Stimulated activated CD4-positive, alpha-beta T cell treated with anti-CD3 and anti-CD28 coated beads, Interleukin-2, amount 100 ng/mL, for 48 hours (primary cell): ENCODE measurements around the gene PRODH2.
"Not testable (repeated sequence)": the region's sequence is repeated elsewhere in the genome, so short reads cannot be mapped to it uniquely, and the experiment has no call there.

ENCODE experiments used
- DNase-seq, 2 donors: peaks; one replicate each; pipeline ENCODE4 v3.0.0-alpha.2; 2020

The PRODH2 gene

DNA sequence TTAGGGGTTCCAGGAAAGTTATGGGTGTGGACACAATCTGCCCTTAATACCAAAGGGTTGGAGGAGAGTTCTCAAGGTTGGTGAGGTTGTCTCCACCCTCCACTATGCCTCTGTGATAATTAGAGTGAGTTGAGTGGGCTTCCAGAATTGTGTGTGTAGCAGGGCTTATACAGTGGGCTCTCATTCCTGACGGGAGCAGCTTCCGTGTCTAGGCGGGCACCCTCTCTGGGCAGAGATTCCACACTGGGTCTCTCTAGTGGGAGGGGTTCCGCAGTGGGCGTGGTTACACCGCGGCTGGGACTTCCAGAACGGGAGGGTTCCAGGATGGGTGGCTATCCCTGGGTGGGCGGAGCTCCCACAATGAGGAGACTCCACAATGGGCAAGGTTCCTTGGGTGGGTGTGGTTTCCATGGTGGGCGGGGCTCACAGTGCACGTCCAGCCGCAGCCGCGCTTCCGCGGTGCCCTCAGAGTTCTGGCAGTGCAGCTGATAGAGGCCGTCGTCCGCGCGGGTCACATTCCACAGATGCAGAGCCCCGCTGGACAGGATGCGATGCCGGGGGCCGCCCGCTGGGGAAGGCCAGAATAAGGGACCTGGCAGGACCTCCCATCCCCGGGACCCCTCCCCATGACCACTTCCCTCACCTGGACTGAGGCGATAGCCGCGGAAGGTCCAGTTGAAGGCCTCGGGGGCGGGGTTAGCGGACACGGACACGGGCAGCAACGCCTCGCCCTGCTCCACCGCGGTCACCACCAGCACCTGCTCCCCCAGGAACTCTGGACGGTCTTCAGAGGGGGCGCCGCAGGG lies 31.2 kb upstream of the PRODH2 start:
- DNase-seq: no peak

DNA sequence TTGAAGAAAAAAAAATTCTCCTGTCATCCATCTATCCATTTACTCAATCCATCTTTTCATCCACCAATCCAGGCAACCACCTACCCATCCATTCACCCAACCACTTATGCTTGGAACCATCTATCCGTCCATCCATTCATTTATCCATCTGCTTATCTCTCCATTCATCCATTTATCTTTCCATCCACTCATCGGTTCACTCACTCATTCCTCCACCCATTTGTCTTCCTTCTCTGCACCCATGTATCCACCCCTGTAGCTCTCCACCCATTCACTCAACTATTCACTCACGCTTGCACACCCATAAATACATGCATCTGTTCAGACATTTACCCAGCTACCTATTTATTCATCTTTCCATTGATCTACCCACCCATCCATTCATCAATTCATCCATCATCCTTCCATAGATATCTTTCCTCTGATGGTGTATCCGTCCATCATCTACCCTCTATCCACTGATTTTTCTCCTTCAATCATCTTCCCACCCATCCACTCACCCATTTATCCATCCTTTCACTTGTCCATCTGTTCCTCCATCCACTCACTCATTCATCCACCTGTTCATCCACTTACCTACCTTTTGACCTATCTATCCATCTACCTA lies 30.1 kb upstream of the PRODH2 start:
- DNase-seq: no peak

DNA sequence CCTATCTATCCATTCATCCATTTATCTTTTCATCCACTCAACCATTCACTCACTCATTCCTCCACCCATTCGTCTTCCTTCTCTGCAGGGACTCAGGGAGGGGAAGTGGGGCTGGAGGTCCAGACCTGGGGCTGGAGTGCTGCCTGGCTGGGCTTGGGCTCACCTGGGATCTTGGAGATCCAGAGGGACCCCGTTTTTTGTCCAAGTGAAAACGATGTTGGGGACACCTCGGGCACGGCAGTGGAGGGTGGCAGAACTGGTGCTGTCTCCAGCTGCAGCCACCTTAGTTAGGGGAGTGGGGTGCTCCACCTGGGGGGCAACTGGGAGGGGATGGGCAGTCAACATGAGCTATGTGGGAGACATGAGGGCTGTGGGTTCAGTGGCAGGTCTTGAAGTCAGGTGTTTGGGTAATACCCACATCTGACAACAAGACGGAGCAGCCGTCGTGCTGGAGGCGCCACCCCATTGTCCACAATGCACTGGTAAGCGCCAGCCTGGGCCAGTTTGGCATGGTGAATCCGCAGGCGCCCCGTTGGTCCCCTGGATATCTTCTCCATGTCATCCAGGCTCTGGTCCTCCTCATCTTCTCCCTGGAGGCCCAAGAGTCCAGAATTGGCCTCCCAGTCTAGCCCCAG lies 29.4 kb upstream of the PRODH2 start:
- DNase-seq: no peak

DNA sequence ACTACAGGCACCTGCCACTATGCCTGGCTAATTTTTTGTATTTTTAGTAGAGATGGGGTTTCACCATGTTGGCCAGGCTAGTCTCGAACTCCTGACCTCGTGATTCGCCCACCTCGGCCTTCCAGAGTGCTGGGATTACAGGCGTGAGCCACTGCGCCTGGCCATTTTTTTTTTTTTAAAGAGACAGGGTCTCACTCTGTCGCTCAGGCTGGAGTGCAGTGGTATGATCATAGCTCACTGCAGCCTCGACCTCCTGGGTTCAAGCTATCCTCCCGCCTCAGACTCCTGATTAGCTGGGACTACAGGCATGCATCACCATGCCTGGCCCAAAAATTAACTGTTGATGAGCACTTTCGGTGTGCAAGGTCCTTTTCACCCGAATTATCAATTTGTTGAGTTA lies 23.5 kb upstream of the PRODH2 start:
- DNase-seq: not testable (repeated sequence)

DNA sequence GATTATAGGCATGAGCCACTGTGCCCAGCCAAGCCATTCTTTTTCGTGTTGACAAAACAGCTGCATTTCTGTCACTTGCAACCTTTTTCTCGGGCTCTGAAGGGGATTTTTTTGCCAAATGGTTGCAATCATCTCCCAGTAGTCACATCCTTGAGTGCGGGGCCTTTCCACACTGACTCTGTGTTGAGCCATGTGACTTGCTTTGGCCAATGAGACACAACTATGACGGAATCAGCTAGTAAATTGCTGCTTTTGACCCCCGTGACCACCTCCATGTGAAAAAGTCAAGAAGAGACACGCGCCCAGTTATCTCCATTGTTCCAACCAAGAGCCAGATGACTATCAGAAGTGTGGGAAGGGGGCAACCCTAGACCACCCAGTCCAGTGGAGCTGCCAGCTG lies 21.3 kb upstream of the PRODH2 start:
- no peak for DNase-seq

DNA sequence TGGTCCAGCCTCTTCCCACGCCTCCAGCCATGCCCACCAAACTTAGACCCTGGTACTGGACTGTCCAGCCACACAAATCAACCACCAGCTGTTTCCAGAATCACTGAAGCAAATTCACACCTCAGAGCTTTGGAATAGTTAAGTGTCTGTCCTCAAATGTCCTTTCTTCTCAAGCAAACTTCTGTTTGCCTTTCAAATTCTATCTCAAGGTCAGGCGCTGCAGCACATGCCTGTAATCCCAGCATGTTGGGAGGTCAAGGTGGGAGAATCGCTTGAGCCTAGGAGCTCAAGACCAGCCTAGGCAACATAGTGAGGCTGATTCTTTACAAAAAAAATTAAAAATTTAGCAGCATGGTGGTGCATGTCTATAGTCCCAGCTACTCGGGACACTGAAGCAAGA lies 19.4 kb upstream of the PRODH2 start:
- DNase-seq: no peak

DNA sequence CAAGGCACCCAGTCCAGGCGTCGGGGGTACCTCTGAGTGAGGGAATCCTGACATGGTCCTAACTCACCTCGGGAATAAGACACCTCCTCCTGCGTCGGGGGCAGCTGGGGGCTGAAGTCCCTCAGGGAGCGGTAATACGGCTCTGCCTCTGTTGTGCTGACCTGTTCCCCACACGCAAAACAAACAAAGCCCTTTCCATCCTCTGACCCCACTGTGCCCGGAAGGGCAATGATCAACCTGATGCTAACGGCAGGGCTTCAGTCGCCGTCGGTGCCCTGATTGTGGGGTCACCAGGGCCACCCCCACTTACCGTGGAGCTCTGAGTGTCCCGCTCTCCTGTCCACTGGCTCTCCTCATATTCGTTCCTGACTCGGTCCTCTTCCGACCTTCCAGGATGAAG lies 18.3 kb upstream of the PRODH2 start:
- no peak for DNase-seq

DNA sequence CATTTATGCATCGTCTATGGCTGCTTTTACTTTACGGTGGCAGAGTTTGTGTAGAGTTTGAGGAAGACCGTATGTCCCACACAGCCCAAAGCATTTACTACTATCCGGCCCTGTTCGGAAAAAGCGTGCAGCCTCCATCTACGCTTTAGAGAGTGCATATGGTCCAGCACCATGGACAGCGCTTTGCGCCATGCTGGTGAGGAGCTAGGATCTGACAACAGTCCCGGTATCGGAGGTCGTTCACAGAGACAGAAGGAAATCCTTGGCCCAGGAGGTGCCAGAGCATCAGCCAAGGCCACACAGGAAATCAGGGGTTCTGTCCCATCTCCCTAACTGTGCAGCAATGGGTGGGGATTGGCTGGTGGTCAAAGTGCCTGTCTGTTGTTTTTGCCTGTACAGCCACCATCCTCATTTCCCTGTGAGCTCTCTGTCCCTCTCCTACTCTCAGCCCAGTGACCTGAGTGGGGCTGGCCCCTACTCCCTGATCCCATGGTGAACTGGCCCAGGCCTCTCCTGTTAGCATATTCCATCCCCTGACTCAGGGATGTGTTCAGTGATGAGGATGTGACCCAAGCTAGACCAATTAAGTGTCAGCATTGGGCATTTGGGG lies 16.2 kb upstream of the PRODH2 start:
- DNase-seq: peak; percentile 45 to 56

DNA sequence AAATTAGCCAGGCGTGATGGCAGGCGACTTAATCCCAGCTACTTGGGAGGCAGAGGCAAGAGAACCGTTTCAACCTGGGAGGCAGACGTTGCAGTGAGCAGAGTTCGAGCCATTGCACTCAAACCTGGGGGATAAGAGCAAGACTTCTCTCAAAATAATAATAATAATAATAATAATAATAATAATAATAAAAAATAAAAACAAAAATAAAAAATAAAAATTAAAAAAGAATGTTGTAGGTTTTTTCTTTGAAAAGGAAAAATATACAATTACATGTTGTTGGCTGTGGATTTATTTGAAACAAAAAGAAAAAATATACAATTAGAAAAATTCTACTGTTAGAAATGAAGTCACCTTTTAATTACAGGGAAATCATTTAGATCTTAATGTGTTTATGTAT lies 11.5 kb upstream of the PRODH2 start:
- DNase-seq: no peak

DNA sequence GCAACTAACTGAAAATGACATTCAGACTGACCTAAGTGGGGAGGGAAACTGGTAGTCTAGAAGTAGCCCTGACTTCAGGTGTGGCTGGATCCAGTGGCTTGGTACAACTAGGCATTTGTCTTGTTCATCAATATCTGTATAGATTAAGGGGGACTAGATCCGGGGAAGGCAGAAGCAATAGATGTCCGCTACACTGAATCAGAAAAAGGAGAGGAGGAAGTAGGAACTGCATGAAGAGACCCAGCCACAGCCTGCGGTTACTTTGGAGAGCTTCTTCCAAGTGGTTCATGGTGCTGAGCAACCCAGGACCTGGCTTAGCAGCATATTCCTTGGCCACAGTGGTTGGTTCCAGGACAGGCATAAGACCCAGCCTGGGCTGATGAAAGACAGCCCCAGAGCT lies 9.9 kb upstream of the PRODH2 start:
- no peak for DNase-seq

DNA sequence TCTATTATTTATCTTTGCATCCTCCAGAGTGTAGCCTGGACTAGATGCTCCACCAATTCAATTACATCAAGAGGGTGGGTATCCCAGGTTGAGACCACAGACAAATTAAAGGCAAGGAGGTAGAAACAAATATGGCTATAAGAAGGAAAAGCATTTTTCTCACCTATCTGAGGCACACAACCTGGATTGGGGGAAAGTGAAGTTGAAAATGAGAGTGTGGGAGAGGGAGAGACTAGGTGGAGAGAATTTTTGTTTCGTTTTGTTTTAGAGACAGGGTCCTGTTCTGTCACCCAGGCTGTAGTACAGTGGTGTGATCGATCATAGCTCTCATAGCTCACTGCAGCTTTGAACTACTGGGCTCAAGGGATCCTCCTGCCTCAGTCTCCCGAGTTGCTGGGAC lies 5.8 kb upstream of the PRODH2 start:
- no peak for DNase-seq

DNA sequence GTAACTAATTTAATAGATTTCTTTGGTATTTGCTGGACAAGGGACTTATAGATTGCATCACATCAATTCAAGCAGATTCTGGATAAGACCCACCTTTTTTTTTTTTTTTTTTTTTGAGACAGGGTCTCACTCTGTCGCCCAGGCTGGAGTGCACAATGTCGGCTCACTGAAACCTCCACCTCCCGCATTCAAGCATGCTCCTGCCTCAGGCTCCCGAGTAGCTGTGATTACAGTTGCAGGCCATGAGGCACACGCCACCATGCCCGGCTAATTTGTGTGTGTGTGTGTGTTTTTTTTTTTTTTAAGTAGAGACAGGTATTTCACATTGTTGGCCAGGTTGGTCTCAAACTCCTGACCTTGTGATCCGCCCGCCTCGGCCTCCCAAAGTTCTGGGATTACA lies 4.2 kb upstream of the PRODH2 start:
- DNase-seq: no peak

DNA sequence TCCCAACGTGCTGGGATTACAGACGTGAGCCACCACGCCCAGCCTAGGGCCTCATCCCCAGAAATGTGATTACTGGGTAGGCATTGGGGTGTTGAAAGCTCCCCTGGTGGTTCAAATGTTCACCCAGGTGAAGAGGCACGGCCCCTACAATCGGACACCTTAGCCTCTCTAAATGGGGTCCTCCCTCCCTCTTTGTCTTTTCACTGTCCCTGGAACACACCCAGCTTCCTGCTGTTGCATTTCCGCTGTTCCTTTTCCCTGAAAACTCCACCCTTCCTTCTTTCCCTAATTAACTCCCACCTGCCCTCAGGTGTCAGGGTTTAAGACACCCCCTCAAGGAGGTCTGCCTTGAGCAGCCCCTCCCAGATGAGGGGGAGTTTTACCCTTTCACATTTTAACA lies 3.6 kb upstream of the PRODH2 start:
- DNase-seq: no peak

DNA sequence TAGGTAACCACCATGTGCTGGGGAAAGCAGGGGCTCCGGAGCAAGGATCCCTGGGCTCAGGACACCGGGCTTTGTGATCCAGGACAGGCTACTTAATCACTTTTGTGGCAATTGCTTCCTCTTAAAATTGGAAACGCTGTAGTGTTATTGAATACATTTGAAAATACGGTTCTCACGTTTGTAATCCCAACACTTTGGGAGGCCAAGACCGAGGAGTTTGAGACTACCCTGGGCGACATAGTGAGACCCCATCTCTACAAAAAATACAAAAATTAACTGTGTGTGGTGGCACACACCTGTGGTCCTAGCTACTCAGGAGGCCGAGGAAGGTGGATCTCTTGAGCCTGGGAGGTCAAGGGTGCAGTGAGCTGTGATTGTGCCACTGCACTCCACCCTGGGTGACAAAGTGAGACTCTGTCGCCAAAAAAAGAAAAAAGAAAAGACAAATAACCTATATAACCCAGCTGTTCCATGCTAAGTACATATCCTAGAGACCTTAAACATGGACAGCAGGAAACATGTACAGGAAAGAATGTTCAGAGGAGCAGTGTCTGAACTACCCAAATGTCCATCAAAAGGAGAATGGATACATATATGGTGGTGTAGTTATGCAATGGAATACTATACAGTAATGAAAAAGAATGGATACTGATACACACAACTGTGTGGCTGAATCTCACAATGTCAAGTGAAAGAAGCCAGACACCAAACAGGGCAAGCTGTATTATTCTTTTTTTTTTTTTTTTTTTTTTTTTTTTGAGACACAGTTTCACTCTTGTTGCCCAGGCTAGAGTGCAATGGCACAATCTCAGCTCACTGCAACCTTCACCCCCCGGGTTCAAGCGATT lies 622 bp upstream of the PRODH2 start:
- no peak for DNase-seq

DNA sequence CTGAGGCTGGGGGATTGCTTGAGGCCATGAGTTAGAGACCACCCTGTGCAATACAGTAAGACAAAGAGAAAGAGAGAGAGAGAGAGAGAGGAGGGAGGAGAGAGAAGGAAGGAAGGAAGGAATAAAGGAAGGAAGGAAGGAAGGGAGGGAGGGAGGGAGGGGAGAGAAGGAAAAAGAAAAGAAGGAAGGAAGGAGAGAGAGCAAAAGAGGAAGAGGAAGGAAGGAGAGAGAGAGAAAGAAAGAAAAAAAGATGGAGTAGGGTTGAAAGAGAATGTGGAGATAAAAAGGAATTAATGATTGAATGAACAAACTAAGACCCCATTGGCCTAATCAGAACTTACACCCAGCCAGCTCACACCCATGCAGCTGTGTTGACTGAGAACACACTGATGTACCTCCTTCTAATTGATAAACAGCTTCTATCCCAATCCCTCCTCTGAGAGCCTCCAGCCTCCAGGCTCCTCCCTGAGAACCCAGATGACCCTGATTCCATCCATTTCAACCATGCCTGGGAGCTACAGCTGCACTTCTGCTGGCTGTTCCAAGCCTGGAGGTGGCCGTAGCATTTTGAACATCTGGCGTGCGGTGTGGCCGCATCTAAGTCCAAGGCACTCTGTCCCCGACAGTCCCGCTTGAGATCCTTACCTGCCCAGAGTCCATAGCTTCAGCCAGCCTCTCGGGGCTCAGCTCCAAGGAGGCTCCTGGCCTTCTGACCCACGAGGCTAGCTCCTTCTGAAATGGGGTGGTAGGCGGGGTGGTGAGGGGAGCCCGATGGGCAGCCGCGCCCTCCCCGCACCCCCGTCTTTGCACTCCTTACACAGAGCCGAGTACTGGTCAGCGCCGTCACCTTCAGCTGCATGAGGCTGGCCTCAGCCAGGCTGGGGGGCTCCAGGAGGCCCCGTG lies 1.1 kb downstream of the PRODH2 start:
- no peak for DNase-seq

DNA sequence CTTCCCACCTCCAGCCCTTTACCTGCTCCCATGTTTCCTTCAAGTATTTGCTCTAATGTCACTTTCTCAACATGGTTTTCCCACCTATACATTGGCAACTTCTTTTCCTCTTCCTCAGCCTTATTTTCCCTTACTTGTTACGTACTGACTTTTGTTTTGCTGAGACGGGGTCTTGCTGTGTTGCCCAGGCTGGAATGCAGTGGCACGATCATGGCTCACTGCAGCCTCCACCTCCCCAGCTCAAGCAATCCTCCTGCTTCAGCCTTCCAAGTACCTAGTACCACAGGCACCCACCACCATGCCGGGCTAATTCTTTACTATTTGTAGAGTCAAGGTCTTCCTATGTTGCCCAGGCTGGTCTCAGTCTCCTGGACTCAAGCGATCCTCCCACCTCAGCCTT lies 5.0 kb downstream of the PRODH2 start:
- DNase-seq: no peak

DNA sequence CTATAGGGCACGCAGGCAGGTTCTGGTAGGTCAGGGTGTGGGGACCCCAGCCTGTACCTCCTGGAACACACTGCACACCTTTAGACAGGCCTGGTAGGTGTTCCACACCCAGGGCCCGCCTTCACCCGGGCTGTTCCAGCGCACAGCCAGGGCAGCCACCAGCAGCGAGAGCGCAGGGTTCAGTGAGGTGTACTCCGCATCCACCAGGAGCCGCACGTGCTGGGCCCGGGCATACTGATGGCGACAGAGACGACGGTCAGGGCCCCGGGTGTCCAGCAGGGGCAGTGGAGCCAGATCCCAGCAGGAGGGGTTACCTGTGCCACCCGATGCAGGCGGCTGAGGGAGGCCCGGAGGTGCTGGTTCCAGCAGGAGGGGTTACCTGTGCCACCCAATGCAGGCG lies 6.0 kb downstream of the PRODH2 start:
- no peak for DNase-seq

DNA sequence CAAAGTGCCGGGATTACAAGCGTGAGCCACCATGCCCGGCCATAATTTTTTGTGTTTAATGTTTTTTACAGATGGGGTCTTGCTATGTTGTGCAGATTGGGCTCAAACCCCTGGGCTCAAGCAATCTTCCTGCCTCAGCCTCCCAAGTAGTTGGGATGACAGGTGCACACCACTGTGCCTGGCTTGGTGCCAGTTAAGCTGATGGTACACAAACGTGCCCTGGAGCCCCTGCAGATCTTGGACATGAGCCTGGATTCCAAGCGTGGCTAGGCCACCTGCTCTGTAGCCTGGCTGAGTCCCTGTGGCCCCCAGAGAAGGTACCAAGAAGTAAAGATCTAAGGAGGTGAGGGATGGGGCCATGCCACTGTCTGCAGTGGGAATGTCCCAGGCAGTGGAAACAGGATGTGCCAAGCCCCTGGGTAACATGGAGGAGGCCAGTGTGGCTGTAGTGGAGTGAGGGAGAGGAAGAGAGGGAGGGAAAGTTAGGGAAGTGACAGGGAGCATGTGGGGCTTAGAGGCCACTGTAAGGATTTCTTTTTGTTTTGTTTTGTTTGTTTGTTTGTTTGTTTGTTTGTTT lies 7.0 kb downstream of the PRODH2 start:
- no peak for DNase-seq

DNA sequence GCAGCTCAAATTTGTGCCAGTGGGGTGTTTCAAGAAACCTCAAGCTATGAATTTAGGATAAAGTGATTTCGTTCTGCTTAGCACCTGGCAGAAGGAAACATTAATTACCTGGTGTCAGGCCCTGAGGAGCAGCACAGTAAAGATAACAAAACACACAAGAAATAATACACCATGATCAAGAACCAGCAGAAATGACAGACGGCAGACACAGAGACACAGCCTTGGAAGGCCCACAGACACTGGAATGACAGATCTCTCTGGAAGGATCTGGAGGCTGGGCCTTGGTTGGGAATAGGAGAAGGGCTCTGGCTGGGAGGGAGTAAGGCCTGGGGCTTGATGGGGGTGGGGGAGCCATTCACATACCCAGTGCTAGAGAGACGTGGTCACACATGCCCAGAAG lies 10.8 kb downstream of the PRODH2 start:
- DNase-seq: no peak

DNA sequence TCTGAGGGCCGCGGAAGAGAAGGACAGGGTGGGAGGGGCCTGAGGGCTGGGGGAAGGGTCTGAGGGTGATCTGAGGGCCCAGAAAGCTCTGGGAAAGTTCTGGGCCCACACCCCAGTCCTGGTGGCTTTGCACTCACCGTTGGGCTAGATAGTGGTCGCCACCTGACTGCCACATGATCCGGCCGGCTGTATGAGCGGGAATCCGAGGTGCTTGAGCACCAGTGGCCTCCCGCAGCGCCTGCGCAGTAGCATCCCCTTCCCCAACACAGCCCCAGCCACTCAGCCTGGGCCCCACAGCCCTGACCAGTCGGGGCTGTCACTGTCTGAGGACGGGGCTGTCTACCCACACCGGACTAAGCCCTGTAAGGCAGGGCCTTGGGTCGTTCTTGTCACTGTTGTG lies 15.0 kb downstream of the PRODH2 start:
- DNase-seq: peak in 1 of 2 donors; percentile 9
